GM12874 (cell line): ENCODE data around the gene GPR68.

Source experiments
- CTCF ChIP-seq: IDR thresholded peaks from 2 replicates; pipeline ENCODE4 v1.5.1; 2011; ENCODE audit warnings: low read depth, mild to moderate bottlenecking, control low read depth, low read length, moderate library complexity; ENCODE audit not compliant: insufficient read depth

The GPR68 gene

GRCh38 chr14:91244501-91244901, at the start of gene GPR68:
Gene GPR68, minus strand, starts transcription at chr14:91244704. Its CDS starts 9,654 bp downstream, at chr14:91235050.
- no peak for TF ChIP-seq CTCF

GRCh38 chr14:91294153-91294552, 49.6 kb upstream of the GPR68 start:
- TF ChIP-seq CTCF, result no peak

GRCh38 chr14:91293281-91293680, 48.8 kb upstream of the GPR68 start:
- TF ChIP-seq CTCF, result no peak

GRCh38 chr14:91292491-91292890, 48.0 kb upstream of the GPR68 start:
- TF ChIP-seq CTCF, result no peak

GRCh38 chr14:91291786-91292405, 47.4 kb upstream of the GPR68 start:
- TF ChIP-seq CTCF, result no peak

GRCh38 chr14:91290986-91291385, 46.5 kb upstream of the GPR68 start:
- no peak for TF ChIP-seq CTCF

- TF ChIP-seq CTCF, result no peak
Measured at GRCh38 chr14:91289464-91289863, 45.0 kb upstream of the GPR68 start.
